ENCODE results near the gene SPA17. TPM values are rescaled to one million over a fixed set of nuclear protein-coding genes. Genes with fewer than 3 reads are reported as not detected.

The SPA17 gene
- 0.74 and 3.1 TPM in 2 replicates for total RNA-seq (2011; cell fraction: chromatin; rRNA removed; ENCODE audit: low replicate concordance)
- 2.0 and 4.2 TPM in 2 replicates for total RNA-seq (2011; cell fraction: nucleolus; rRNA removed)
- total RNA-seq (2011; cell fraction: nucleoplasm; rRNA removed), result 0.59 and 1.7 TPM in 2 replicates
- total RNA-seq (2014; rRNA removed), result 6.8 and 10.6 TPM in 2 replicates
- 16.7 and 19.6 TPM in 2 replicates for total RNA-seq (2014; rRNA removed; fragmentation: Illumina TruSeq; extraction: Trizol)
- 15.9 and 16.1 TPM in 2 replicates for total RNA-seq (2015; rRNA removed; fragmentation: Illumina TruSeq; extraction: Trizol)
- 5.7 and 6.0 TPM in 2 replicates for total RNA-seq (2021)
- polyA plus RNA-seq (2011; rRNA removed), result 9.4 and 19.3 TPM in 2 replicates
- 1.9 and 2.5 TPM in 2 replicates for polyA plus RNA-seq (2011; cell fraction: cytosol; rRNA removed)
- polyA plus RNA-seq (2011; cell fraction: nucleus; rRNA removed), result 1.7 and 3.6 TPM in 2 replicates
- polyA plus RNA-seq (2012), result 13.7 and 14.0 TPM in 2 replicates
- polyA plus RNA-seq (2014; fragmentation: Illumina TruSeq; extraction: Trizol), result 19.2 and 19.5 TPM in 2 replicates
- polyA plus RNA-seq (2014; fragmentation: Nextera tagmentation; extraction: Ambion mirVana), result 1 to 10 TPM; 9.0 to 9.9 TPM
- 12.6 and 14.0 TPM in 2 replicates for polyA plus RNA-seq (2014; rRNA removed)
- 3.3 and 6.7 TPM in 2 replicates for polyA minus RNA-seq (2011; rRNA and poly(A)+ RNA removed)
- polyA minus RNA-seq (2011; cell fraction: cytosol; rRNA and poly(A)+ RNA removed), result 1.5 and 2.9 TPM in 2 replicates
- 3.2 and 5.4 TPM in 2 replicates for polyA minus RNA-seq (2011; cell fraction: nucleus; rRNA and poly(A)+ RNA removed)
- Bru-seq, nascent RNA, result percentile 49 among the genes with signal in this experiment
- BruChase-seq, experiment 1, labeled RNA remaining after a 2-hour chase, result percentile 42 among the genes with signal in this experiment
- BruChase-seq, experiment 2, labeled RNA remaining after a 6-hour chase, result percentile 45 among the genes with signal in this experiment
- long read RNA-seq, experiment 1, transcript SPA17-201 (5 exons, 853 nt), result major isoform, 7 of 11 reads
- long read RNA-seq, experiment 1, partial matches to known transcripts, result 3 of 11 reads
- long read RNA-seq, experiment 1, other reads (novel, unspliced or antisense), result 1 of 11 reads
- long read RNA-seq, experiment 2, transcript SPA17-201 (5 exons, 853 nt), result major isoform, 6 of 7 reads
- long read RNA-seq, experiment 2, partial matches to known transcripts, result 0 of 7 reads
- long read RNA-seq, experiment 2, other reads (novel, unspliced or antisense), result 1 of 7 reads
- long read RNA-seq, experiment 3, full-length matches to known transcripts, result 7 of 7 reads
- long read RNA-seq, experiment 3, partial matches to known transcripts, result 0 of 7 reads
- long read RNA-seq, experiment 3, other reads (novel, unspliced or antisense), result 0 of 7 reads

GRCh38 chr11:124673333-124674167 is at the start of gene SPA17, which contains the start of gene SIAE:
SPA17 (plus strand) TSS chr11:124673904; CDS start chr11:124675265, 1,361 bp downstream.
SIAE (minus strand) TSS chr11:124673739; CDS start chr11:124673708, 31 bp downstream.
- FAIRE-seq (peak; percentile 23), DNase-seq (ENCODE audit: extremely low read depth in 1 of 4, low spot score in 3 of 4) (peak; percentile 95 to 98 (median 97)), ATAC-seq (peak; percentile 99)
- no peaks in the 10 kb centered on the region for H4K20me1 ChIP-seq (replicated peaks; ENCODE audit: control insufficient read depth, insufficient read depth, low read length)
- peak within 1 kb of the TSS; percentile 76 for H3K27ac ChIP-seq (ENCODE audit: extremely low read depth, low read depth, low read length)
- H3K4me1 ChIP-seq (replicated peaks in 1 of 2; ENCODE audit: control insufficient read depth in 2 of 2, insufficient read depth in 2 of 2, low read length in 2 of 2), result peaks cover 4 to 14% of the 10 kb centered on the region in 2 experiments
- no peaks in the 10 kb centered on the region for H3K36me3 ChIP-seq (ENCODE audit: control insufficient read depth, insufficient read depth, low read length)
- intact Hi-C loops (cut with micrococcal nuclease) (no loop called here), in situ Hi-C loops (cut with MboI) (loop anchor here (5.0 to 10.0 kb wide), 2 partner anchors 91 to 164 kb away; partner anchors contain the start of gene ESAM)
- ChIA-PET CTCF (ENCODE audit: low intra/inter-chr PET ratio) (interaction anchor here (0.5 to 1.7 kb wide), 2 partner anchors 164 to 434 kb away, joined by 6 to 7 read pairs; no protein-coding TSS in a partner anchor), POLR2A (interaction anchor here (0.5 to 1.2 kb wide), 8 partner anchors 8 to 768 kb away, joined by 3 to 6 read pairs (median 3); no protein-coding TSS in a partner anchor)
- peak within 1 kb of the TSS; percentile 86 to 97 for H3K9ac ChIP-seq (ENCODE audit: insufficient read depth in 1 of 2, low read depth in 2 of 2, low read length in 2 of 2)
- TSS peak; percentile 82 for BruUV-seq (replicated peaks)
- H3K4me2 ChIP-seq (ENCODE audit: insufficient read depth, low read length), result peak within 1 kb of the TSS; percentile 81
- no peaks in the 10 kb centered on the region for H3K9me1 ChIP-seq (ENCODE audit: control insufficient read depth, insufficient read depth, low read length)
- WGBS (ENCODE audit: insufficient coverage, low coverage, missing lambda C conversion rate), result under 1% methylated on average over 36 of the region's 58 CpGs
- no peaks in the 10 kb centered on the region for H3K27me3 ChIP-seq (ENCODE audit: control insufficient read depth in 2 of 2, insufficient read depth in 2 of 2, low read length in 2 of 2)
- peaks cover 2% of the 10 kb centered on the region; the same call in 1 of the 2 replicates for H3K9me3 ChIP-seq (replicated peaks; ENCODE audit: control insufficient read depth, insufficient read depth, low read depth, low read length)
- peak within 1 kb of the TSS; percentile 83 for H3K4me3 ChIP-seq
- peaks cover 5% of the 10 kb centered on the region; the same call in 1 of the 3 replicates for H3K79me2 ChIP-seq (ENCODE audit: control insufficient read depth, insufficient read depth, low read length)
- peak within 1 kb of the TSS; percentile 96 for H2AFZ ChIP-seq (ENCODE audit: low read depth, low read length)
- TF ChIP-seq MED1 (CRISPR knock-in tag; IDR thresholded peaks at IDR 0.05; ENCODE audit: borderline replicate concordance) (no peak), EGR1 (conservative IDR thresholded peaks at IDR 0.05) (peak; percentile 78), GTF2E2 (tag; IDR thresholded peaks at IDR 0.05) (peak; percentile 74; the same call in 1 of the 2 replicates), HNRNPL (IDR thresholded peaks at IDR 0.05; ENCODE audit: low read depth, low read length) (no peak), CC2D1A (IDR thresholded peaks at IDR 0.05) (peak; percentile 58; the same call in 1 of the 2 replicates), RNF2 (IDR thresholded peaks at IDR 0.05) (peak; percentile 27; the same call in 1 of the 2 replicates), ERF (CRISPR knock-in tag; IDR thresholded peaks at IDR 0.05) (no peak), CREM (IDR thresholded peaks at IDR 0.05; ENCODE audit: low read depth) (0 out of 2 replicates have a peak, but pooled peaks have one; percentile 23), POLR2B (IDR thresholded peaks at IDR 0.05; ENCODE audit: low read depth, partially characterized antibody) (peak; percentile 63), POLR2G (IDR thresholded peaks at IDR 0.05; ENCODE audit: low read depth, low read length) (peak; percentile 94), ZNF347 (CRISPR knock-in tag; IDR thresholded peaks at IDR 0.05; ENCODE audit: low read depth) (no peak)

Data from K562 (cell line).